DND-41 (cell line): ENCODE results near the gene CACNA1E.

Experiments
- CTCF ChIP-seq: IDR thresholded peaks from 2 replicates; pipeline ENCODE4 v1.5.1; 2012; ENCODE audit warnings: borderline replicate concordance, low read length, moderate library complexity, mild to moderate bottlenecking; ENCODE audit not compliant: poor library complexity, severe bottlenecking; ENCODE audit errors: extremely low read depth
- EZH2 ChIP-seq: IDR thresholded peaks from 3 replicates; pipeline ENCODE4 v1.6.1; 2012; ENCODE audit warnings: borderline replicate concordance, low read depth, mild to moderate bottlenecking, moderate library complexity, low read length, inconsistent platforms; ENCODE audit not compliant: severe bottlenecking

DNA sequence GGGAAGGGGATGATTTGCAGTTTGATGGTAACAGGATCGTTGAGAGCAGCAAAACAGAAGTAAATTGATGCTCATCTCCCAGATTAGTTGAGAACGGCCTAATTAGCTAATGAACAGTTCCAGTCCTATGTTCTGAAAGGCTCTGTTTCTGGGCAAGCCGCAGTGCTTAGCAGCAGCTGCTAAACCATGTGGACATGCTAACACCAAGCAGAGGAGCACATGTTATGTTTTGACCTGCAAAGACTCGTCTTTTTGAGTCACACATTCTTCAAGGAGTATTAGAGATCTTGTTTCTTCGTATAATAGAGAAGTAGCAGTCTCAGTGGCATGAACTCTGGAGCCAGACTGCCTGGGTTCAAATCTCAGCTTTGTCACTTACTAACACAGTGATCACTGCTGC lies 58.1 kb downstream of the CACNA1E start:
- TF ChIP-seq CTCF: no peak
- no peak for TF ChIP-seq EZH2
